ACC112 (cell line): ENCODE data around the gene FBXO44.

Experiments used
- H2AFZ ChIP-seq: fragments of 200-600 bp; sonication (generic); one replicate; pipeline ENCODE4 v1.6.0; 2017; ENCODE audit warnings: antibody characterized with exemption, low read length; ENCODE audit not compliant: unreplicated experiment
- H3K27ac ChIP-seq: fragments of 200-600 bp; sonication (generic); 2 replicates; pipeline ENCODE4 v1.5.1; 2014; ENCODE audit warnings: low read depth, mild to moderate bottlenecking, antibody characterized with exemption, low read length, moderate library complexity
- H3K27me3 ChIP-seq: fragments of 200-600 bp; sonication (generic); 2 replicates; pipeline ENCODE4 v1.6.1; 2014; ENCODE audit warnings: mild to moderate bottlenecking, antibody characterized with exemption, low read length, moderate library complexity, mixed read lengths; ENCODE audit not compliant: insufficient read depth
- H3K36me3 ChIP-seq: fragments of 200-600 bp; sonication (generic); 2 replicates; pipeline ENCODE4 v1.6.1; 2016; ENCODE audit warnings: mild to moderate bottlenecking, antibody characterized with exemption, low read length, moderate library complexity, mixed read lengths; ENCODE audit not compliant: insufficient read depth
- H3K4me1 ChIP-seq: fragments of 200-600 bp; sonication (generic); one replicate; pipeline ENCODE4 v1.6.1; 2016; ENCODE audit warnings: low read length, mixed read lengths; ENCODE audit not compliant: insufficient read depth, unreplicated experiment, control insufficient read depth
- H3K4me3 ChIP-seq: fragments of 200-600 bp; sonication (generic); 2 replicates; pipeline ENCODE4 v1.5.1; 2014; ENCODE audit warnings: mild to moderate bottlenecking, low read depth, low read length
- H3K79me2 ChIP-seq: fragments of 200-600 bp; sonication (generic); one replicate; pipeline ENCODE4 v1.6.0; 2016; ENCODE audit warnings: low read length; ENCODE audit not compliant: control insufficient read depth, unreplicated experiment, insufficient read depth

FBXO44 gene

DNA sequence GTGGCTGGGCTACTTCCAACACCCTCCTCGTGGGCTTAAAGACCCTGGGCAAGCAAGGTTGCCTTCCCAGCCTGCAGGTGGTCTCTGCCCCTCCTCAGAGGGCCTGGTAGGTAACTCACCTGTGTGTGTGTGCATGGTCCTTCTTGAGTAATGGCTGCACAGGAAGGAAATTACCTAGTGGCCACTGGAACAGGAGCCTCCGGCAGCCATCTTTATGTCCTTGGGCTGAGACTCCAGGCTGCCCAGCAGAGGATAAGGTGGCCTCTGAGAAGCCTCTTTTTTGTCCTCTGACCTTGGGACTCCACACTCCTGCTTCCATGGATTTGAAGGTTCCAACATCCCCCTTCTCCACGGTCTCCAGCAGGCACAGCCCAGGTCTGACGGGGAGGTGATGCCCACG is 56.8 kb downstream of the FBXO44 start:
- H3K27ac ChIP-seq: no peak overlapping the region
- no peaks in the 10 kb centered on the region for H3K36me3 ChIP-seq
- no peaks in the 10 kb centered on the region for H3K79me2 ChIP-seq
- no peak overlapping the region for H2AFZ ChIP-seq
- H3K4me1 ChIP-seq: no peaks in the 10 kb centered on the region
- peaks cover 8% of the 10 kb centered on the region; the same call in 1 of the 2 replicates for H3K27me3 ChIP-seq
- H3K4me3 ChIP-seq: no peak overlapping the region

DNA sequence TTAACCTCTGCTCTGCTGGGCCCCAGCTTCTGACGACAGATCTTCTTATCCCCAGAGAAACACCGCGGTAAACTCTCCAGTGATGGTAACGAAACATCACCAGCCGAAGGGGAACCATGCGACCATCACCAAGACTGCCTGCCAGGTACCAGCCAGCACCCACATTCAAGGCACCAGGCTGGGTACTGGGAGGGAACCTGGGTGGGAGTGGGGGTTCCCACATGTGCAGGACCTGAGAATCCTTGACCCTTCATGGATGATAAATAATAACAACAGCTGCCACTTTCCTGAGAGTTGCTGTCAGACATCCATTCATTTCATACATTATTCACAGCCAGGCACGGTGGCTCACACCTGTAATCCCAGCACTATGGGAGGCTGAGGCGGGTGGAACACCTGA is 57.6 kb downstream of the FBXO44 start:
- no peak overlapping the region for H3K4me3 ChIP-seq
- peaks cover 8% of the 10 kb centered on the region; the same call in 1 of the 2 replicates for H3K27me3 ChIP-seq
- no peaks in the 10 kb centered on the region for H3K79me2 ChIP-seq
- no peaks in the 10 kb centered on the region for H3K36me3 ChIP-seq
- H3K4me1 ChIP-seq: no peaks in the 10 kb centered on the region
- H3K27ac ChIP-seq: no peak overlapping the region
- H2AFZ ChIP-seq: no peak overlapping the region
